Measurements from ENCODE around the gene SENP1. TPM values are rescaled to one million over a fixed set of nuclear protein-coding genes. Genes with fewer than 3 reads are reported as not detected.
"Not testable (repeated sequence)": the region's sequence is repeated elsewhere in the genome, so short reads cannot be mapped to it uniquely, and the experiment has no call there.

SENP1 gene
- total RNA-seq = 48.6 and 51.2 TPM in 2 replicates

- intact Hi-C loops (cut with micrococcal nuclease) = loop anchor here (1.0 to 10.0 kb wide), 14 partner anchors 13 to 1731 kb away; partner anchors contain the start of genes ASB8, CCDC184, CCNT1 and COL2A1
Measured at GRCh38 chr12:48105867-48106680, at the start of gene SENP1. Gene SENP1, minus strand, starts transcription at chr12:48106079. Its CDS starts 4,607 bp downstream, at chr12:48101472.

GRCh38 chr12:48151103-48151771 lies 45.4 kb upstream of the SENP1 start:
- intact Hi-C loops (cut with micrococcal nuclease) = no loop called here

- intact Hi-C loops (cut with micrococcal nuclease) = no loop called here
Measured at GRCh38 chr12:48145981-48146380, 40.1 kb upstream of the SENP1 start.

- intact Hi-C loops (cut with micrococcal nuclease) = no loop called here
Measured at GRCh38 chr12:48143898-48144297, 38.0 kb upstream of the SENP1 start.

GRCh38 chr12:48142818-48143674 lies 37.2 kb upstream of the SENP1 start:
- intact Hi-C loops (cut with micrococcal nuclease) = no loop called here

GRCh38 chr12:48135027-48135426 lies 29.1 kb upstream of the SENP1 start:
- intact Hi-C loops (cut with micrococcal nuclease) = no loop called here

GRCh38 chr12:48132826-48133225 lies 26.9 kb upstream of the SENP1 start:
- intact Hi-C loops (cut with micrococcal nuclease) = no loop called here

GRCh38 chr12:48131517-48131916 lies 25.6 kb upstream of the SENP1 start:
- intact Hi-C loops (cut with micrococcal nuclease) = no loop called here

GRCh38 chr12:48129376-48129775 lies 23.5 kb upstream of the SENP1 start:
- intact Hi-C loops (cut with micrococcal nuclease) = no loop called here

GRCh38 chr12:48128800-48129199 lies 22.9 kb upstream of the SENP1 start:
- intact Hi-C loops (cut with micrococcal nuclease) = no loop called here

GRCh38 chr12:48126953-48127630 lies 21.2 kb upstream of the SENP1 start:
- intact Hi-C loops (cut with micrococcal nuclease) = no loop called here

GRCh38 chr12:48125985-48126384 lies 20.1 kb upstream of the SENP1 start:
- intact Hi-C loops (cut with micrococcal nuclease) = no loop called here

- intact Hi-C loops (cut with micrococcal nuclease) = not testable (repeated sequence)
Measured at GRCh38 chr12:48125542-48125941, 19.7 kb upstream of the SENP1 start.

- intact Hi-C loops (cut with micrococcal nuclease) = no loop called here
Measured at GRCh38 chr12:48123169-48123568, 17.3 kb upstream of the SENP1 start.

GRCh38 chr12:48122065-48122834 lies 16.4 kb upstream of the SENP1 start:
- intact Hi-C loops (cut with micrococcal nuclease) = no loop called here

GRCh38 chr12:48121522-48121921 lies 15.6 kb upstream of the SENP1 start:
- intact Hi-C loops (cut with micrococcal nuclease) = no loop called here

- intact Hi-C loops (cut with micrococcal nuclease) = loop anchor here (1.0 kb wide), 2 partner anchors 14 to 37 kb away; partner anchors contain the start of genes ASB8 and SENP1
Measured at GRCh38 chr12:48119834-48120195, 13.9 kb upstream of the SENP1 start.

- intact Hi-C loops (cut with micrococcal nuclease) = loop anchor here (1.0 kb wide), 2 partner anchors 13 to 38 kb away; partner anchors contain the start of genes ASB8 and SENP1
Measured at GRCh38 chr12:48119078-48119833, 13.4 kb upstream of the SENP1 start, which contains the start of gene PFKM. Gene PFKM, plus strand, starts transcription at chr12:48119364. Its CDS starts 3,411 bp downstream, at chr12:48122775.

GRCh38 chr12:48118284-48118871 lies 12.5 kb upstream of the SENP1 start:
- intact Hi-C loops (cut with micrococcal nuclease) = no loop called here
